Lower leg skin (tissue), 4 donors: Measurements from ENCODE around the gene BACE2. TPM values are rescaled to one million over a fixed set of nuclear protein-coding genes. Genes with fewer than 3 reads are reported as not detected.

Source experiments
- DNase-seq, 2 donors: peaks; one replicate each; pipeline ENCODE4 v3.0.0-alpha.2; 2019; ENCODE audit warnings: low spot score in 2 of 2
- H3K4me3 ChIP-seq: fragments of 200-600 bp; sonication (generic); 2 replicates; pipeline ENCODE4 v1.5.1; 2017; ENCODE audit warnings: mild to moderate bottlenecking, low read depth; ENCODE audit not compliant: poor library complexity, severe bottlenecking
- POLR2A ChIP-seq, 2 donors: fragments of 450-650 bp; IDR thresholded peaks; one replicate each; pipeline ENCODE4 v1.6.1; 2016 to 2017; ENCODE audit warnings: antibody characterized with exemption in 2 of 2, mild to moderate bottlenecking in 1 of 2, moderate library complexity in 1 of 2
- WGBS, 2 donors: methylation state at CpG; one replicate each; pipeline ENCODE4 v1.1.5; 2018; 5-methylcytosine and 5-hydroxymethylcytosine counted together
- intact Hi-C: fragments of 100-400 bp; cut with DNase I; formaldehyde crosslinking; loops from one replicate; pipeline ENCODE4 v1.15.0; 2023; ENCODE audit warnings: low total_unique reads
- total RNA-seq, 4 donors: library from RNA; depleted of rRNA; stranded (reverse); fragments of >200 nt; gene quantifications; one replicate each; pipeline ENCODE4 v1.1.0, GENCODE V29; 2016
- TF ChIP-seq, protein P1 (sequence below), 3 donors: fragments of 450-650 bp; IDR thresholded peaks; one replicate each; pipeline ENCODE4 v1.5.1; 2016; ENCODE audit warnings: antibody characterized with exemption in 3 of 3, mild to moderate bottlenecking in 3 of 3, moderate library complexity in 2 of 3

BACE2 gene
- total RNA-seq, 4 donors from 2014 or later: 12.2 to 44.7 (median 27.2) TPM

DNA sequence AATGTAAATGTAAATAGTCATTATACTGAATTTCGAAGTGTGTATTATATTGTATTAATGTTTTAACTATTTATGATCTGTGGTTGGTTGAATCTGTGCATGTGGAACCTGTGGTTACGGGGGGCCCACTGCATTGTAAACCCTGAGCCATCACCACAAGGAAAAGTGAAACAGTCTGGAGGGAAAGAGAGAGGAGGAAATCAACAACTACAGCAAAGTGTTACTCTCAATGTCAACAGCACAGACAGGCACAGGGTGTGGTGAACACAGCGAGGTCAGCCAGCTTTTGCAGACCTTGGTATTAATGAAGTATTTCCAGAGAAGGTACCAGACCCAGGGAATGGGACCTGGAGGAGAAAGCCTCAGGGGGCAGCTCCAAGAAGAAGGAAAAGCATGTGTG, 37.1 kb upstream of the BACE2 start:
- WGBS, 2 donors: 59 to 60% methylated on average over 3 of the region's 3 CpGs
- TF ChIP-seq POLR2A (IDR thresholded peaks at IDR 0.05): no peak
- TF ChIP-seq, protein P1, sequence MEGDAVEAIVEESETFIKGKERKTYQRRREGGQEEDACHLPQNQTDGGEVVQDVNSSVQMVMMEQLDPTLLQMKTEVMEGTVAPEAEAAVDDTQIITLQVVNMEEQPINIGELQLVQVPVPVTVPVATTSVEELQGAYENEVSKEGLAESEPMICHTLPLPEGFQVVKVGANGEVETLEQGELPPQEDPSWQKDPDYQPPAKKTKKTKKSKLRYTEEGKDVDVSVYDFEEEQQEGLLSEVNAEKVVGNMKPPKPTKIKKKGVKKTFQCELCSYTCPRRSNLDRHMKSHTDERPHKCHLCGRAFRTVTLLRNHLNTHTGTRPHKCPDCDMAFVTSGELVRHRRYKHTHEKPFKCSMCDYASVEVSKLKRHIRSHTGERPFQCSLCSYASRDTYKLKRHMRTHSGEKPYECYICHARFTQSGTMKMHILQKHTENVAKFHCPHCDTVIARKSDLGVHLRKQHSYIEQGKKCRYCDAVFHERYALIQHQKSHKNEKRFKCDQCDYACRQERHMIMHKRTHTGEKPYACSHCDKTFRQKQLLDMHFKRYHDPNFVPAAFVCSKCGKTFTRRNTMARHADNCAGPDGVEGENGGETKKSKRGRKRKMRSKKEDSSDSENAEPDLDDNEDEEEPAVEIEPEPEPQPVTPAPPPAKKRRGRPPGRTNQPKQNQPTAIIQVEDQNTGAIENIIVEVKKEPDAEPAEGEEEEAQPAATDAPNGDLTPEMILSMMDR (IDR thresholded peaks at IDR 0.05): no peak
- no peak overlapping the region for H3K4me3 ChIP-seq
- DNase-seq: peak in 1 of 2 donors; percentile 29
- intact Hi-C loops: no loop called here

DNA sequence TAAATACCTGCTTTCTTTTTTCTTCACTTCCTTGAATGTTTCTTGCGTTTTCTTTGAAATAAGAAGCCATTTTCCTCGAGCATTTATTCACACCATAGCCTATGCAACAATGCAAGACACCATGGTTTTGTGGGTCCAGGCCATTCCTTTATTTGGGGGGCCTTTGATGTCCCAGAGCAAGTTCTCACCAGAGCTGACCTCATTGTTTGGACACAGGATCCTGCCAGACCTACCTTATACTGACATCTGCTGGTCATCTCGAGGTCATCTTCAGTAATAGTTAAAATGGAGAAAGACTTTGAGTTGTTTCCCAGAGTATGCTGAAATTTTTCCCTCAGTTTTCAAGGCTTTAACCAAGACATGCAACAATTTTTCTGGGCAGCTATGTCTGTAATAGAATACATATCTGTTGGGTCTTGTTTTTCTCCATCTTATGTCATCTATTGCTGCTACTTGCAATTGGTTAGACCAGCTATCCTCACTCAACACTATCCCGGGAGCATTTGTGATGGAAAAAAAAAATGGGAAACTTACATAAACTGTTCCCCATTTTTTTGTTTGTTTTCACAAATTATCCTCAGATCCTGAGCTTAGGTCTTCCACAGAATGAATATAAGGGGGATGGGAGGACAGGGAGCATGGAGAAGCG, 34.0 kb upstream of the BACE2 start:
- no peak overlapping the region for H3K4me3 ChIP-seq
- TF ChIP-seq POLR2A (IDR thresholded peaks at IDR 0.05): no peak
- TF ChIP-seq, protein P1 (IDR thresholded peaks at IDR 0.05): no peak
- DNase-seq: no peak
- intact Hi-C loops: no loop called here
- WGBS, 2 donors: 52 to 57% methylated on average over 5 of the region's 5 CpGs

DNA sequence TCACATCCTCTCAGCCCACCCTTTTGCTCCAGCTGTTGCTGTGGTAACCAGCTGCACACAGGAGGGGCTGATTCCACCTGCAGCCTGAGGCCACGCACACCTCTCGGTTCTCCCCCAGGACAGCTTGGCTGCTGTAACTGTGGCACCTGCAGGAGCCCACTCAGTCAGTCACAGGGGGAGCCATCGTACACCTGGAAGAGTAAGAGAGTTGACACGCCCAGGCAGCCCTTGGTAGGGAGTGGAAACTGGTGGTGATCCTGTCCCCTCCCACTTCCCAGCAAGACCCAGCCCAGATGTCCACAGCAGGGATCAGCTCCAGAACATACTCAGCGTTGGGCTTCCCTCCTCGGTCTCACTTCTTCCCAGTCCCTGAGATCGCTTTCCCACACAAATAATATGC, 32.2 kb upstream of the BACE2 start:
- TF ChIP-seq, protein P1 (IDR thresholded peaks at IDR 0.05): no peak
- TF ChIP-seq POLR2A (IDR thresholded peaks at IDR 0.05): no peak
- WGBS, 2 donors: 49 to 61% methylated on average over 7 of the region's 7 CpGs
- no peak overlapping the region for H3K4me3 ChIP-seq
- intact Hi-C loops: no loop called here
- peak in 1 of 2 donors; percentile 64 for DNase-seq

DNA sequence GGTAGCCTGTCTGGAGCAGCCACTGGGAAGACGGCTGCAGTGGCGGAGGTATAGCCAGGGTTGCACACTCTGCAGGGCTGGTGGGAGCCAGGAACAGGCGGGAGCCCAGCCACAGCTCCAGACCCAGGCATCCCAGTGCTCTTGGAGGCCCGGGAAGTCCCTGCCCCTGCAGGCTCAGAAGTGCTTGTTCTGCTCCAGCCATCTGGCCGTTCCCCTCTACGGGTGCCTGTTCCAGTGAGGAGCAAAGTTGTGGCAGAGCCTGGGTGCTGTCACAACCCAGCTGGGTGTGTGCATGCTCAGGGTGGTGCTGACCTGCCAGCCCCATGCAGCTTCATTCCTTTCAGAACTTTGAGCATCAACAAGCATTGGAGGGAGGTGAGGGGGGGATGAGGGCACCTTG, 31.7 kb upstream of the BACE2 start:
- no peak overlapping the region for H3K4me3 ChIP-seq
- TF ChIP-seq, protein P1 (IDR thresholded peaks at IDR 0.05): no peak
- TF ChIP-seq POLR2A (IDR thresholded peaks at IDR 0.05): no peak
- no peak for DNase-seq
- intact Hi-C loops: no loop called here
- 35 to 50% methylated on average over 6 of the region's 6 CpGs for WGBS, 2 donors

DNA sequence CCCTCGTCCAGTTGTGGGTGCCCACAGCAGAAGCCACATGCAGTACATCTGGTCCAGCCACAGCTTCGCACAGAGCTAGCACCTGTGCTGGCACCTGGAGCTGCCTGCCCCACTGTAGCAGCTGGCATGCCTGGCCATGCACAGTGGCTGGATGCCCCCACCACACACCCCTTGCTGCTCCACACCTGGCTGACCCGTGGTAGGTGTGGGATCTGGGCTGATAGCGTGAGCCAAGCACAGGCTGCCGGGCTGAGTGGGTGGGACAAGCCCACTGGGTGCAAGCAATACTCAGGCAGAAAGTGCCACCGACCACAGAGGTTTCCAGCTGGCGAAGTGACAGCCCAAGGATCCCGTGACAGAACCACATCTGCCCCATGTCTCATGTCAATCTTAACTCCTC, 30.6 kb upstream of the BACE2 start:
- peak in 1 of 2 donors; percentile 79 for DNase-seq
- intact Hi-C loops: no loop called here
- TF ChIP-seq POLR2A (IDR thresholded peaks at IDR 0.05): no peak
- TF ChIP-seq, protein P1 (IDR thresholded peaks at IDR 0.05): no peak
- H3K4me3 ChIP-seq: no peak overlapping the region
- 59 to 69% methylated on average over 5 to 6 of the region's 8 CpGs for WGBS, 2 donors

DNA sequence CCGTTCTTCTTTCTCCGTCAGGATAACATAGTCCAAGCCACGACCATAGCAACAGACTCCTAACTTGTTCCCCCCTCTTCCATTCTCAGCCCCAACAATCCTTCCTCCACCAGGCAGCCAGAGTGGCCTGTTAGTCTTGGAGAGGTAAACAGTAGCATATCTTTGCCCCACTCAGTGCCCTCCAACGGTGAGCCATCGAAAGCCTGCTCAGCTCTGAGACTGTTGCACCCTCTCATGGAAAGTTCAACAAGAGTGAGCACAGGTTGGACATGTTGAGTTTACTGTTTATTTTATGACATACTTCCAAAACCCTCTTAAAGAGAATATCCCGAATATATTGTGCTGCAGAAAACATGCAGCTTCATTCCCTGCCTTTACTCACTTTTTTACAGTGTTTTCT, 30.1 kb upstream of the BACE2 start:
- no peak for TF ChIP-seq POLR2A (IDR thresholded peaks at IDR 0.05)
- TF ChIP-seq, protein P1 (IDR thresholded peaks at IDR 0.05): no peak
- WGBS, 2 donors: 87 to 88% methylated on average over 6 of the region's 6 CpGs
- peak in 1 of 2 donors; percentile 57 for DNase-seq
- no peak overlapping the region for H3K4me3 ChIP-seq
- intact Hi-C loops: no loop called here
